ENCODE results near the gene FAM107B.

Gene FAM107B

GRCh38 chr10:14742815-14743214, 31.9 kb downstream of the FAM107B start:
- Histone ChIP-seq H3K9me3 (ENCODE audit: control insufficient read depth, insufficient read depth, low read depth, low read length) (no peaks in the 10 kb centered on the region), H3K27ac (ENCODE audit: extremely low read depth, low read depth, low read length) (no peak overlapping the region), H3K4me3 (ENCODE audit: low read depth, low read length) (no peak overlapping the region), H3K36me3 (ENCODE audit: control insufficient read depth in 2 of 2, insufficient read depth in 1 of 2, low read length in 2 of 2) (no peaks in the 10 kb centered on the region), H3K4me1 (ENCODE audit: control insufficient read depth, insufficient read depth, low read length) (no peaks in the 10 kb centered on the region)
- CTCF ChIA-PET = no interaction called here
- no peak for TF ChIP-seq YY1 (tag by site-specific recombination; IDR thresholded peaks at IDR 0.05)
- TF ChIP-seq GLI4 (tag by site-specific recombination; IDR thresholded peaks at IDR 0.05) = no peak
- TF ChIP-seq ZSCAN16 (tag by site-specific recombination; IDR thresholded peaks at IDR 0.05) = no peak
- TF ChIP-seq GLI2 (tag by site-specific recombination; IDR thresholded peaks at IDR 0.05; ENCODE audit: borderline replicate concordance, low read depth) = no peak
- no peak for TF ChIP-seq ZBTB20 (tag by site-specific recombination; IDR thresholded peaks at IDR 0.05)
- TF ChIP-seq ZNF548 (tag by site-specific recombination; IDR thresholded peaks at IDR 0.05) = no peak
- TF ChIP-seq ZBTB26 (tag by site-specific recombination; optimal IDR thresholded peaks at IDR 0.05) = no peak
- no peak for TF ChIP-seq ZBTB1 (tag by site-specific recombination; IDR thresholded peaks at IDR 0.05)
- no peak for TF ChIP-seq ZNF148 (tag by site-specific recombination; IDR thresholded peaks at IDR 0.05; ENCODE audit: borderline replicate concordance)
- no peak for TF ChIP-seq IKZF3 (tag by site-specific recombination; IDR thresholded peaks at IDR 0.05)
- no peak for TF ChIP-seq ZNF280C (tag by site-specific recombination; IDR thresholded peaks at IDR 0.05)
- no peak for TF ChIP-seq ZXDB (tag by site-specific recombination; IDR thresholded peaks at IDR 0.05)
- TF ChIP-seq ZSCAN23 (tag by site-specific recombination; IDR thresholded peaks at IDR 0.05) = no peak
- POLR2A ChIA-PET = interaction anchor here (0.9 kb wide), 1 partner anchor 8 kb away, joined by 3 read pairs; no protein-coding TSS in a partner anchor

GRCh38 chr10:14742382-14742781, 32.3 kb downstream of the FAM107B start:
- ChIA-PET CTCF (no interaction called here), POLR2A (interaction anchor here (0.9 kb wide), 1 partner anchor 9 kb away, joined by 3 read pairs; no protein-coding TSS in a partner anchor)

More at GRCh38 chr10:14742382-14742781, 32.3 kb downstream of the FAM107B start:
- Histone ChIP-seq H3K9me3 (ENCODE audit: control insufficient read depth, insufficient read depth, low read depth, low read length) (no peaks in the 10 kb centered on the region), H3K4me1 (ENCODE audit: control insufficient read depth, insufficient read depth, low read length) (no peaks in the 10 kb centered on the region), H3K4me3 (ENCODE audit: low read depth, low read length) (no peak overlapping the region), H3K36me3 (ENCODE audit: control insufficient read depth in 2 of 2, insufficient read depth in 1 of 2, low read length in 2 of 2) (no peaks in the 10 kb centered on the region), H3K27ac (ENCODE audit: extremely low read depth, low read depth, low read length) (no peak overlapping the region)
- TF ChIP-seq ZNF449 (tag by site-specific recombination; IDR thresholded peaks at IDR 0.05) (no peak), ZBTB21 (tag by site-specific recombination; IDR thresholded peaks at IDR 0.05) (no peak), SALL2 (tag by site-specific recombination; IDR thresholded peaks at IDR 0.05; ENCODE audit: borderline replicate concordance) (no peak), PATZ1 (tag by site-specific recombination; IDR thresholded peaks at IDR 0.05) (no peak), OSR2 (tag by site-specific recombination; IDR thresholded peaks at IDR 0.05) (no peak), ZNF677 (tag by site-specific recombination; IDR thresholded peaks at IDR 0.05) (no peak), ZNF223 (tag by site-specific recombination; IDR thresholded peaks at IDR 0.05) (no peak), ZNF362 (tag by site-specific recombination; IDR thresholded peaks at IDR 0.05) (no peak), ZNF530 (tag by site-specific recombination; IDR thresholded peaks at IDR 0.05; ENCODE audit: low read depth) (no peak)

Measured in HEK293 (cell line).